ENCODE results near the gene MACROD2.

Gene MACROD2

GRCh38 chr20:14986656-14987055 is 991.3 kb downstream of the MACROD2 start:
- no peak overlapping the region for H3K4me2 ChIP-seq (ENCODE audit: low read depth, low read length, poor library complexity, severe bottlenecking)
- no peak for TF ChIP-seq EZH2phosphoT487 (conservative IDR thresholded peaks at IDR 0.05; ENCODE audit: low read length)
- no peak for TF ChIP-seq CTCF (IDR thresholded peaks at IDR 0.05; ENCODE audit: insufficient read depth, low read length, poor library complexity, severe bottlenecking)
- no peaks in the 10 kb centered on the region for H3K79me2 ChIP-seq (ENCODE audit: insufficient read depth, low read length)
- no peak overlapping the region for H3K4me3 ChIP-seq (ENCODE audit: insufficient read depth, low read length, poor library complexity, severe bottlenecking)
- H2AFZ ChIP-seq (ENCODE audit: low read depth, low read length, severe bottlenecking), result no peak overlapping the region
- no peaks in the 10 kb centered on the region for H3K9me2 ChIP-seq (replicated peaks; ENCODE audit: insufficient read depth, low read length)
- no peaks in the 10 kb centered on the region for H3F3A ChIP-seq (ENCODE audit: insufficient read depth)
- H3K9ac ChIP-seq (ENCODE audit: low read length), result no peak overlapping the region
- no peaks in the 10 kb centered on the region for H3K36me3 ChIP-seq (ENCODE audit: low read length)
- H4K20me1 ChIP-seq (ENCODE audit: low read depth, low read length), result no peaks in the 10 kb centered on the region
- H3K27ac ChIP-seq (ENCODE audit: low read depth, low read length), result no peak overlapping the region
- H3K27me3 ChIP-seq (ENCODE audit: low read length), result no peaks in the 10 kb centered on the region
- H3K9me3 ChIP-seq (ENCODE audit: insufficient read depth, low read length), result no peaks in the 10 kb centered on the region

- no peak overlapping the region for H3K9ac ChIP-seq (ENCODE audit: low read length)
- no peaks in the 10 kb centered on the region for H3F3A ChIP-seq (ENCODE audit: insufficient read depth)
These were observed 994.4 kb downstream of the MACROD2 start for GRCh38 chr20:14989535-14990290.

GRCh38 chr20:14991023-14991422 is 995.7 kb downstream of the MACROD2 start:
- Histone ChIP-seq H3K27ac (ENCODE audit: low read depth, low read length) (no peak overlapping the region), H3K9ac (ENCODE audit: low read length) (no peak overlapping the region), H3F3A (ENCODE audit: insufficient read depth) (no peaks in the 10 kb centered on the region), H3K4me3 (ENCODE audit: insufficient read depth, low read length, poor library complexity, severe bottlenecking) (no peak overlapping the region), H4K20me1 (ENCODE audit: low read depth, low read length) (no peaks in the 10 kb centered on the region), H3K9me2 (replicated peaks; ENCODE audit: insufficient read depth, low read length) (no peaks in the 10 kb centered on the region), H3K27me3 (ENCODE audit: low read length) (no peaks in the 10 kb centered on the region), H3K4me2 (ENCODE audit: low read depth, low read length, poor library complexity, severe bottlenecking) (no peak overlapping the region), H3K79me2 (ENCODE audit: insufficient read depth, low read length) (no peaks in the 10 kb centered on the region), H2AFZ (ENCODE audit: low read depth, low read length, severe bottlenecking) (no peak overlapping the region), H3K9me3 (ENCODE audit: insufficient read depth, low read length) (no peaks in the 10 kb centered on the region), H3K36me3 (ENCODE audit: low read length) (no peaks in the 10 kb centered on the region)
- TF ChIP-seq CTCF (IDR thresholded peaks at IDR 0.05; ENCODE audit: insufficient read depth, low read length, poor library complexity, severe bottlenecking), result no peak
- no peak for TF ChIP-seq EZH2phosphoT487 (conservative IDR thresholded peaks at IDR 0.05; ENCODE audit: low read length)

More at GRCh38 chr20:14989535-14990290, 994.4 kb downstream of the MACROD2 start:
- Histone ChIP-seq H3K79me2 (ENCODE audit: insufficient read depth, low read length) (no peaks in the 10 kb centered on the region), H3K9me2 (replicated peaks; ENCODE audit: insufficient read depth, low read length) (no peaks in the 10 kb centered on the region), H3K27ac (ENCODE audit: low read depth, low read length) (no peak overlapping the region), H3K4me2 (ENCODE audit: low read depth, low read length, poor library complexity, severe bottlenecking) (no peak overlapping the region), H2AFZ (ENCODE audit: low read depth, low read length, severe bottlenecking) (no peak overlapping the region), H3K9me3 (ENCODE audit: insufficient read depth, low read length) (no peaks in the 10 kb centered on the region), H3K4me3 (ENCODE audit: insufficient read depth, low read length, poor library complexity, severe bottlenecking) (no peak overlapping the region), H3K27me3 (ENCODE audit: low read length) (no peaks in the 10 kb centered on the region), H4K20me1 (ENCODE audit: low read depth, low read length) (no peaks in the 10 kb centered on the region), H3K36me3 (ENCODE audit: low read length) (no peaks in the 10 kb centered on the region)
- no peak for TF ChIP-seq EZH2phosphoT487 (conservative IDR thresholded peaks at IDR 0.05; ENCODE audit: low read length)
- TF ChIP-seq CTCF (IDR thresholded peaks at IDR 0.05; ENCODE audit: insufficient read depth, low read length, poor library complexity, severe bottlenecking), result no peak
